Effector CD4-positive, alpha-beta T cell (primary cell): ENCODE data around the gene TTLL10.
"Not testable (repeated sequence)": the region's sequence is repeated elsewhere in the genome, so short reads cannot be mapped to it uniquely, and the experiment has no call there.

ENCODE experiments used
- DNase-seq: peaks from one replicate; pipeline ENCODE4 v3.0.0-alpha.2; 2020

TTLL10 gene

DNA sequence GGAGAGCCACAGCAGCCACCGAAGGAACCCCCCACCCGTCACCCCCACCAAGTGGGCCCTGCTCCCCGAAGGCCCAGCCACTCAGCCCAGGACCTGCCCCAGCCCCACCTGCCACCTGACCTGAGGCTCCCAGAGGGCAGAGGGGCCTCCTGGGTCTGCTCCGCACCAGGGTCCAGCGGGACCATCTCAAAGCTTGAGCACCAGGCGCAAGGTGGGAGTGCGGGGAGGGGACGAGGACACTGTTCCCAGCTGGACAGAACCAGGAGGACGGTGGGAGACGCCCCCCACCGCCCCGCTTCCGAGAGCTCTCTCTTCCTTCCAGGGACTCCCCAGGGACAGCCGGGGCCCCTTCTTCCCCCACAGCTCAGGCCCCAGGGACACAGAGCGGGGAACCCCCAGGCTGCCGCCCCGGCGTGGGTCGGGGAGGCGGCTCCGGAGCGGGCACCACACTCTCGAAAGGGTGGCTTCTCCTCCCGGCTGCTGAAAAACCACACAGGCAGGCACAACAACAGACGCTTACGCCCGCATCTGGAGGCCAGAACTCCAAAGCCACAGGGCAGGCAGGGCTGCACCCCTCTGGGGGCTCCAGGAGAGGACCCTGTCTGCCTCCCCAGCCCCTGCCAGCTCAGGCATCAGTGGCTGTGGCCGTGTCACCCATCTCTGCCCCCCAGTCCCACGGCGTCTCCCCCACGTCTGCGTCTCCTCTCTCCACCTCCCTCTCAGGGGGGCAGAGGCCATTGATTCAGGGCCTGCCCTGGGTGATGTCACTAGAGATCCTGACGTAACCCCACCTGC is 1.9 kb upstream of the TTLL10 start:
- DNase-seq, result no peak

GRCh38 chr1:1173061-1173792 is 453 bp upstream of the TTLL10 start:
- DNase-seq, result no peak

GRCh38 chr1:1175221-1176062 is 1.8 kb downstream of the TTLL10 start:
- DNase-seq, result no peak

- DNase-seq, result not testable (repeated sequence)
These were observed 2.5 kb downstream of the TTLL10 start for GRCh38 chr1:1176063-1176761.

GRCh38 chr1:1176931-1177330 is 3.3 kb downstream of the TTLL10 start:
- DNase-seq, result peak; percentile 1

- peak; percentile 1 for DNase-seq
These were observed 3.9 kb downstream of the TTLL10 start for GRCh38 chr1:1177452-1178206.

DNA sequence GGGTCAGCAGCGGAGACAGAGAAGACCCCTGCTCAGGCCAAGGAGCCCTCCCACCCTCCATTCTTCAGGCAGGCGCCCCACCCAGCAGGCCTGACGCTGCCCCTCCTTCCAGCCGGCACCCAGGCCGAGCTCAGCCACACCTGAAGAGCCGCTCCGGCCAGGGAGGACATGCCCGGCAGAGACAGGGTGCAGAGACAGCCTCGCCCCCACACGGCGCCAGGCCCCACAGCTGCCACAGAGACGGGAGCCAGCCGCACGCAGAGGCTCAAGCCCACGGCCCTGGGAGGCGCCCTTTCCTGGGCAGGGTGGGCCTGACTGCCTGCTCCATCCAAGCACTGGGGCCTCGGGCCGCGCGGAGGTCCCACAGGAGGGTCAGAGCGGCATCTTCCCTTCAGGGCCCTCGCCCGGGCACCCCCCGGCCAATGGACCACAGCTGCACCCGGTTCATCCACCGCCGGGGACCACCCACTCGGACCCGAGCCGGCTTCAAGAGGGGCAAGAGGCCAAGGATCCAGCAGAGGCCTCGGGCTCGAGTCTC is 5.2 kb downstream of the TTLL10 start:
- peak; percentile 1 for DNase-seq

GRCh38 chr1:1179346-1179982 is 5.8 kb downstream of the TTLL10 start:
- no peak for DNase-seq

DNA sequence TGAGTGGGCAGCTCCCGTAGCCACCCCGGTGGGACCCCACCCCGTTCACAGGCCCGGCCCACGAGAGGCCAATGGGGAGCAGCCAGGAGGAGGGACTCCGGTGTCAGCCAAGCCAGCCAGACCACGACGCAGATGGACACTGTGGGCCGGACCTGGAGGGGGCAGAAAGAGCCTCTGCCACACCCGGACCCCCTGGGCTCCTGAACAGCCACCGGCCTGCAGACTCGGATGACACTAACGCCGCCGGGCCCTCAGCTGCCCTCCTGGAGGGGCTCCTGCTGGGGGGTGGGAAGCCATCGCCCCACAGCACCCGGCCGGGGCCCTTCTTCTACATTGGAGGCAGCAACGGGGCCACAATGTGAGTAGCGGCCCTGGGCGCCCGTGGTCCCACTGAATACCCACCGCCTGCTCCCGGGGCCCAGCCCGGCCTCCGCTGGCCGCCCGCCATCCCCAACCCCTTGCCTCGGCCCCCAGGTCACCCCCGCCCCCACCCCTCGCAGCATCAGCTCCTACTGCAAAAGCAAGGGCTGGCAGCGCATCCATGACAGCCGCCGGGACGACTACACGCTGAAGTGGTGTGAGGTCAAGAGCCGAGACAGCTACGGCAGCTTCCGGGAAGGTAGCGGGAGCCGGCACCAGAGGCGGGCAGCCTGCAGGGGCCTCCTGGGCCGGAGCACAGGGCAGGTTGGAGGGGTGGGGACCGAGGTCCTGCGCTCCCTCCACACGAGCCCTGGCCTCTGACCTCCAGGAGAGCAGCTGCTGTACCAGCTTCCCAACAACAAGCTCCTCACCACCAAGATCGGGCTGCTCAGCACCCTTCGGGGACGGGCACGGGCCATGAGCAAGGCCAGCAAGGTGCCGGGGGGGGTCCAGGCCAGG is 6.5 kb downstream of the TTLL10 start:
- no peak for DNase-seq

GRCh38 chr1:1181129-1181937 is 7.7 kb downstream of the TTLL10 start:
- DNase-seq, result no peak

GRCh38 chr1:1181938-1182410 is 8.3 kb downstream of the TTLL10 start:
- no peak for DNase-seq

- no peak for DNase-seq
These were observed 9.0 kb downstream of the TTLL10 start for GRCh38 chr1:1182491-1183220.

DNA sequence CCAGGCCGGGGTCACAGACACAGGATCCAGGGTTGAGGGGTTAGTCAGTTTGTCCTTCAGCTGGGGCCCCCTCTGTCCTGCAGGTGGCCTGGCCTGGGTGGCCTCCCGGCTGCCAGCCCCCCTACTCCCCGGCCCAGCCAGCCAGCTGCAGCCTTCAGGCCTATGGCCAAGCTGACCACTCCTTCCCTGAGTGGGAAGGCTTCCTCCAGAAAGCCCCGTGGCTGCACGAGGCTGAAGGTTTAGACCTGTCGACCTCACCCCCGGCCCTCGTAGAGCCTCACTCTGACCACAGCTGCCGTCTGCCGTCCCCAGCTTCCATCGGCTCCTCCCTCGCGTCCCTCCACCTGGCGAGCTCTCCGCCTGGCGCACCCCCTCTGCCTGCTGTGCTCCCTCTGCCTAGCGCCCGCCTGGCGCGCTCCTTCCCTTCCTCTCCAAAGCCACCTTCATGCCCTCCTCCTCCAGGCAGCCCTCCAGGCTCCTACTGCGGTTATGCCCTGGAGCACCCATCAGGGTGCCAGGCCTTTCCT is 9.6 kb downstream of the TTLL10 start:
- peak; percentile 1 for DNase-seq

DNA sequence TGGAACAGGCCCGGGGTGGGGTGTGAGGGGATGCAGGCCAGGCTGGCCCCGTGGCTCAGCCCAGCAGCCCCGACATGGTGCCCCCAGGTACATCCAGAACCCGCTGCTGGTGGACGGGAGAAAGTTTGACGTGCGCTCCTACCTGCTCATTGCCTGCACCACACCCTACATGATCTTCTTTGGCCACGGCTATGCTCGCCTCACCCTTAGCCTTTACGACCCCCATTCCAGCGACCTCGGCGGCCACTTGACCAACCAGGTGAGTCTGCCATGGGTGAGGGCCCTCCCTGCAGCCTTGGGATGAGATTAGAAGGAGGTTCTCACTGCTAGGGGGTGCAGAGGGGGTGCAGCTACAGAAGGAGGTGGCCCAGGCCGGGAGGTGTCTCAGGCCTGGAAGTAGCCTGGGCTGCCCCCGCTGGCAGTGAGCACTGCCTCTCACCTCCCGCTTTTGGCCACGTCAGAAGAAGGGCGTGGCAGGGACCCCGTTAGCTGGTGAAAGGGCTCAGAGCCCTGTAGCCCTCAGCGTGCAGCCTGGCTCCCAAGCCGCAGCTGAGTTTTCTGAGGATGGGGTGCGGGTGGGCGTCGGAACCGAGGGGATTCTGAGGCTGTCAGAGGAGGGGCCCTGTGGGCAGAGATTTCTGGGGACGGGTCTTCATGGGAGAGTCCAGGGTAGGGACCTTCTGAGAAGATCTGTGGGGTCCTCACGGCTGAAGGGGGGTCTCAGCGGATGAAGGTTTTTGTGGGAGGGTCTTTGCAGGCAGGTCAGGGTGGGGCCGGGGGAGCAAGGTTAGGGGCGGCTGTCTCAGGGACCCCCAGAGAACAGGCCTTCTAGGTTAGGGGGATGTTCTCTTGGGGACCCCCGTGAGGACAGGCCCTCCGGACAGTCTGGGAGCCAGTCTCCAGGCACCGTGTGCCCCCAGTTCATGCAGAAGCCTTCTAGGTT is 10.4 kb downstream of the TTLL10 start:
- no peak for DNase-seq

- DNase-seq, result peak; percentile 1
These were observed 11.6 kb downstream of the TTLL10 start for GRCh38 chr1:1185101-1185765.

- no peak for DNase-seq
These were observed 14.3 kb downstream of the TTLL10 start for GRCh38 chr1:1187938-1188337.
